Inflammatory macrophage (primary cell): ENCODE measurements around the gene HELZ.
"Not testable (repeated sequence)": the region's sequence is repeated elsewhere in the genome, so short reads cannot be mapped to it uniquely, and the experiment has no call there.

Experiments used
- DNase-seq, 2 donors: peaks; one replicate each; pipeline ENCODE4 v3.0.0-alpha.2; 2020 to 2022

Gene HELZ

GRCh38 chr17:67139289-67139688 is 105.7 kb downstream of the HELZ start:
- no peak for DNase-seq

GRCh38 chr17:67138392-67138791 is 106.6 kb downstream of the HELZ start:
- no peak for DNase-seq

- no peak for DNase-seq
These were observed 107.1 kb downstream of the HELZ start for GRCh38 chr17:67137860-67138259.

GRCh38 chr17:67137026-67137370 is 108.0 kb downstream of the HELZ start:
- no peak for DNase-seq

GRCh38 chr17:67136191-67137025 is 108.6 kb downstream of the HELZ start:
- no peak for DNase-seq

- DNase-seq: no peak
These were observed 111.8 kb downstream of the HELZ start for GRCh38 chr17:67133161-67133560.

- no peak for DNase-seq
These were observed 112.6 kb downstream of the HELZ start for GRCh38 chr17:67132366-67132765.

GRCh38 chr17:67130768-67131167 is 114.2 kb downstream of the HELZ start:
- no peak for DNase-seq

GRCh38 chr17:67129283-67129682 is 115.7 kb downstream of the HELZ start:
- no peak for DNase-seq

- DNase-seq: no peak
These were observed 116.3 kb downstream of the HELZ start for GRCh38 chr17:67128700-67129099.

- DNase-seq: no peak
These were observed 117.1 kb downstream of the HELZ start for GRCh38 chr17:67127925-67128324.

GRCh38 chr17:67126983-67127382 is 118.0 kb downstream of the HELZ start:
- DNase-seq: peak; percentile 61 to 70

GRCh38 chr17:67126543-67126942 is 118.5 kb downstream of the HELZ start:
- not testable (repeated sequence) for DNase-seq

- no peak for DNase-seq
These were observed 119.1 kb downstream of the HELZ start for GRCh38 chr17:67125924-67126323.

GRCh38 chr17:67125417-67125816 is 119.6 kb downstream of the HELZ start:
- no peak for DNase-seq

GRCh38 chr17:67124450-67125148 is 120.4 kb downstream of the HELZ start:
- no peak for DNase-seq

GRCh38 chr17:67123699-67124098 is 121.3 kb downstream of the HELZ start:
- no peak for DNase-seq

GRCh38 chr17:67121316-67121891 is 123.6 kb downstream of the HELZ start:
- no peak for DNase-seq

GRCh38 chr17:67119102-67119501 is 125.9 kb downstream of the HELZ start:
- DNase-seq: no peak

- DNase-seq: no peak
These were observed 128.9 kb downstream of the HELZ start for GRCh38 chr17:67116045-67116575.

- DNase-seq: no peak
These were observed 129.6 kb downstream of the HELZ start for GRCh38 chr17:67115401-67115800.

GRCh38 chr17:67113486-67113885 is 131.5 kb downstream of the HELZ start:
- DNase-seq: no peak

- no peak for DNase-seq
These were observed 133.2 kb downstream of the HELZ start for GRCh38 chr17:67111808-67112207.

- DNase-seq: no peak
These were observed 133.7 kb downstream of the HELZ start for GRCh38 chr17:67111327-67111726.
